RWPE1 (cell line): ENCODE measurements around the gene GPR37.

Experiments
- CTCF ChIA-PET: fragments of 350-600 bp; sonication (Branson Sonifier 250); formaldehyde crosslinking; extraction: SDS; loops from one replicate; lab custom pipeline; 2021; lab: Yijun Ruan, JAX
- POLR2A ChIA-PET: fragments of 400-600 bp; formaldehyde crosslinking; extraction: SDS; loops from one replicate; lab custom pipeline; 2020; ENCODE audit warnings: antibody characterized with exemption; ENCODE audit not compliant: low non-redundant PET; lab: Yijun Ruan, JAX
- DNase-seq: peaks from one replicate; pipeline ENCODE4 v3.0.0; 2012; ENCODE audit warnings: low spot score
- H3K27ac ChIP-seq: fragments of 450-650 bp; 2 replicates; pipeline ENCODE4 v1.5.1; 2017
- CTCF ChIP-seq: fragments of 450-650 bp; conservative IDR thresholded peaks from 2 replicates; pipeline ENCODE4 v1.5.1; 2017; ENCODE audit warnings: low read depth, mild to moderate bottlenecking

Gene GPR37

DNA sequence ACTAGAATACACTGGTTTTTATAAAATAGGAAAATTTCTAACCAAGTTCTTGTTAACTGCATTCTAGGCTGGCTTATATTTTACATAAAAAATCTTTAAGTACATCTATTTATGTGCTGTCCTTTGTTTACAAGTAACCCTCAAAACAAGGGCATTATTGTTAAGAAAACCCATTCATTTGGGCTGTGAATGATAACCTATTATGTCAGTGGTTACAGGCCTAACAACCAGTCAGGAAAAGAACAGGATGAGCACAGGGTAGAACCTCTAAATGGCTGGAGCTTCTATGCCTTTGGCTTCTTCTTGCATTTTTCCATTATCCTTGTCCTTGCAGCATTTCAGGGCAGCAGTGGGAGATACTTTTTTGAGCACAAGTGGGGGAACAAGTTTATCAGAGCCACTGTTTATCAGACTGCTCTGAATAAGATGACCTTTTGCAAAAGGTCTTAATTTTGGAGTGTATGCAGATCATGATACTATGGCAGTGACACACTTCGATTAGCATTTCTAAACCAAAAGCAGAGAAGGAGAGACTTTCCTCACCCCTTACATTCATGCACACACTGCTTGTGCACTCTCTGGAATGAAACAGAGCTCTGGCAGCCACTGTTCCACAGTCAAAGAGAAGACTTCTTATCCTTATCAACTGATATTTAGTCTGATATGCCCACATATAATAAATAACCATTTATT, 10.9 kb downstream of the GPR37 start:
- no peak for TF ChIP-seq CTCF
- POLR2A ChIA-PET: no interaction called here
- CTCF ChIA-PET: no interaction called here
- no peak overlapping the region for H3K27ac ChIP-seq
- DNase-seq: no peak

DNA sequence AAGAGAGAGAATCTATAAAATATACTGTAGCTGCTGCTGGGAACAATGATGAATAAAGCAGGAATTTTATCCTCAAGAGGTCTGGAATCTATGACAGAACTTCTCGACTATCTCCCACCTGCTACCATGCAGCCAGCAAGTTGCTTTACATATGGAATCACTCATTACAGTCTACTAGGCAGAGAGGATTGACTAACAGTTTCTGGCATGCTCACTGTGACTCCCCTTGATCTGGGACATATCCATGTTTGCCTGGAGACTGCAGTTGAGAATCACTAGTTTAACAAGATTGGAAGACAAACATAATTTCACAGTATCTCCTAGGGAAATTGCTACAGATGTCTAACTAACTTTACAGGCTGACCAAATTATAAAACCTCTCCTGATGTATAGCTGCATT, 13.3 kb downstream of the GPR37 start:
- no peak for TF ChIP-seq CTCF
- ChIA-PET POLR2A (no interaction called here), CTCF (no interaction called here)
- no peak for DNase-seq
- no peak overlapping the region for H3K27ac ChIP-seq

DNA sequence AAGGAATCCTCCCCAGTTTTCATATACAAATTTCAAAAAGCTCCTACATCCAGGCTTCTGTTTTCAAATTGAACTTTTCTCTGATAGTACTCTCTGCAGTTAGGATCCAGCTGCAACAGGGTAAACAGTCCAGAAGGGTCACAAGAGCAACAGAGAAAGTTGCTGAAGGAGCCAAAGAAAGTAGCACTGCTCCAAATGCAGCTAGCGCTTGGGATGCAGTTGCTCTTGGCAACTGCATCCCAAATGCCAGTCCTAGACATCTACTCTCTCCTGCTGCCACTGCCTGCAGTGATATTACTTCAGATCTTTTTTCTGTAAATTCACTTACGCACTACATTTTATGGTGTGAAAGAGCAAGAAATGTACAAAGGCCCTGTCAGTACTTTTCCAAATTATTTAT, 14.6 kb downstream of the GPR37 start:
- CTCF ChIA-PET: no interaction called here
- POLR2A ChIA-PET: no interaction called here
- no peak for TF ChIP-seq CTCF
- no peak for DNase-seq
- no peak overlapping the region for H3K27ac ChIP-seq

- no peak for TF ChIP-seq CTCF
- CTCF ChIA-PET: no interaction called here
- no peak for DNase-seq
- POLR2A ChIA-PET: no interaction called here
- no peak overlapping the region for H3K27ac ChIP-seq
Measured at GRCh38 chr7:124747072-124747471, 18.5 kb downstream of the GPR37 start.

DNA sequence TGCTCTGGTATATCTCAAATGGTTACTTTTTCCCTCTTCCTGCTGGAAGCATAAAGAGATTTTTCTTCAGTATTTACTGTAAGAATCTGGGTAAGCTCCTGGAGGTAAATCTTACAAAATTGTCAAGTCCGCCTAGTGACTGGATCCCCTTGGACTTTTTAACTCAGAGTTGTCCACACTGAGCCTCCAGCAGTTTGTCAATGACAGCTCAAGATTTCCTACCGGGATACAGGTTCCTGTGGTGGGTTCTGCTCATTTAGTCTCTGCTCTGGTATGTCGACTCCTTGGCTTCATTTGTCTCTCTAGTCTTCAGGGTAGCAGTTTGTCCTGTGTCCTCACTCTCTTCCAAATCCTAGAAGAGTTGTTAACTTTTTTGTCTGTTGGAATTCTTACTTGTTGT, 27.0 kb downstream of the GPR37 start:
- TF ChIP-seq CTCF: no peak
- H3K27ac ChIP-seq: no peak overlapping the region
- POLR2A ChIA-PET: no interaction called here
- CTCF ChIA-PET: no interaction called here
- no peak for DNase-seq

GRCh38 chr7:124737760-124738300, 27.8 kb downstream of the GPR37 start:
- H3K27ac ChIP-seq: no peak overlapping the region
- TF ChIP-seq CTCF: no peak
- no peak for DNase-seq
- ChIA-PET CTCF (no interaction called here), POLR2A (no interaction called here)
